Measurements from ENCODE around the gene NOXO1. TPM values are rescaled to one million over a fixed set of nuclear protein-coding genes. Genes with fewer than 3 reads are reported as not detected.

NOXO1 gene
- total RNA-seq, 1 experiment from 2014 or later: 1.7 TPM

- Mint-ChIP-seq H3K4me1 (peaks cover 6 to 10% of the 10 kb centered on the region in 2 experiments; a peak in 3 of 4 replicates), H3K27me3 (ENCODE audit: low read depth) (peaks cover 1% of the 10 kb centered on the region; the same call in 1 of the 2 replicates), H3K4me3 (no peak overlapping the region), H3K9me3 (peaks cover 0 to 3% of the 10 kb centered on the region in 2 experiments; a peak in 2 of 5 replicates), H3K27ac (no peak overlapping the region), H3K36me3 (ENCODE audit: insufficient read depth in 1 of 3, low read depth in 3 of 3) (no peaks in the 10 kb centered on the region; a peak in 1 of 7 replicates)
- Histone ChIP-seq H4K91ac (ENCODE audit: insufficient read length, low read depth, low read length) (no peak overlapping the region), H4K20me1 (ENCODE audit: control insufficient read depth, insufficient read depth, insufficient read length) (no peaks in the 10 kb centered on the region), H3K14ac (ENCODE audit: insufficient read depth, low read length) (no peak overlapping the region), H2BK20ac (ENCODE audit: low read depth, low read length, poor library complexity, severe bottlenecking) (no peak overlapping the region), H3K56ac (ENCODE audit: insufficient read length, low read depth, low read length) (no peak overlapping the region), H3K9me3 (ENCODE audit: control insufficient read depth, low read depth, low read length) (no peaks in the 10 kb centered on the region), H3K27ac (ENCODE audit: insufficient read length, low read depth, low read length) (no peak overlapping the region), H2BK5ac (ENCODE audit: insufficient read length, low read length) (no peak overlapping the region), H2BK12ac (ENCODE audit: insufficient read length, low read depth, low read length) (no peak overlapping the region), H2BK120ac (ENCODE audit: low read depth, low read length, poor library complexity, severe bottlenecking) (no peak overlapping the region), H4K5ac (ENCODE audit: insufficient read length, low read depth, low read length) (no peak overlapping the region), H3K4me1 (ENCODE audit: insufficient read depth, low read length) (no peaks in the 10 kb centered on the region), H3K4me2 (ENCODE audit: insufficient read depth, insufficient read length, low read length) (no peak overlapping the region), H3K23ac (ENCODE audit: insufficient read length, low read depth, low read length) (no peak overlapping the region), H3K27me3 (ENCODE audit: insufficient read depth, low read length) (no peaks in the 10 kb centered on the region), H3K79me1 (ENCODE audit: insufficient read depth, low read depth, low read length, poor library complexity, severe bottlenecking) (no peaks in the 10 kb centered on the region), H3K23me2 (ENCODE audit: insufficient read length, low read depth, low read length, poor library complexity, severe bottlenecking) (no peaks in the 10 kb centered on the region), H2AK5ac (ENCODE audit: insufficient read length, low read length) (no peak overlapping the region), H2AFZ (ENCODE audit: low read length) (no peak overlapping the region), H4K8ac (replicated peaks; ENCODE audit: insufficient read length, low read depth, low read length) (no peak overlapping the region), H2BK15ac (ENCODE audit: low read depth, low read length) (no peak overlapping the region), H3T11ph (ENCODE audit: low read length) (no peak overlapping the region), H3K9ac (ENCODE audit: extremely low read depth, insufficient read length, low read length) (no peak overlapping the region), H3K4ac (ENCODE audit: low read depth, low read length) (no peak overlapping the region), H3K18ac (ENCODE audit: insufficient read length, low read depth, low read length) (no peak overlapping the region), H3K79me2 (ENCODE audit: insufficient read depth, low read length) (no peaks in the 10 kb centered on the region)
- TF ChIP-seq, protein P1, sequence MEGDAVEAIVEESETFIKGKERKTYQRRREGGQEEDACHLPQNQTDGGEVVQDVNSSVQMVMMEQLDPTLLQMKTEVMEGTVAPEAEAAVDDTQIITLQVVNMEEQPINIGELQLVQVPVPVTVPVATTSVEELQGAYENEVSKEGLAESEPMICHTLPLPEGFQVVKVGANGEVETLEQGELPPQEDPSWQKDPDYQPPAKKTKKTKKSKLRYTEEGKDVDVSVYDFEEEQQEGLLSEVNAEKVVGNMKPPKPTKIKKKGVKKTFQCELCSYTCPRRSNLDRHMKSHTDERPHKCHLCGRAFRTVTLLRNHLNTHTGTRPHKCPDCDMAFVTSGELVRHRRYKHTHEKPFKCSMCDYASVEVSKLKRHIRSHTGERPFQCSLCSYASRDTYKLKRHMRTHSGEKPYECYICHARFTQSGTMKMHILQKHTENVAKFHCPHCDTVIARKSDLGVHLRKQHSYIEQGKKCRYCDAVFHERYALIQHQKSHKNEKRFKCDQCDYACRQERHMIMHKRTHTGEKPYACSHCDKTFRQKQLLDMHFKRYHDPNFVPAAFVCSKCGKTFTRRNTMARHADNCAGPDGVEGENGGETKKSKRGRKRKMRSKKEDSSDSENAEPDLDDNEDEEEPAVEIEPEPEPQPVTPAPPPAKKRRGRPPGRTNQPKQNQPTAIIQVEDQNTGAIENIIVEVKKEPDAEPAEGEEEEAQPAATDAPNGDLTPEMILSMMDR (conservative IDR thresholded peaks at IDR 0.05): no peak
- DNase-seq: no peak
- no CpG with 5 or more reads among the region's 11 CpGs for WGBS (ENCODE audit: extremely low coverage, insufficient read length, low lambda C conversion rate)
Measured at GRCh38 chr16:1949507-1949906, 31.8 kb downstream of the NOXO1 start.

All from H9 (cell line).